HepG2 (cell line): ENCODE data around the gene LCN2. TPM values are rescaled to one million over a fixed set of nuclear protein-coding genes. Genes with fewer than 3 reads are reported as not detected.
A peak's percentile ranks its signal among the peaks of the same experiment; 100 is the strongest.

Experiments used
- AHDC1 ChIP-seq: sonication (generic); formaldehyde crosslinking; IDR thresholded peaks from 2 replicates; pipeline ENCODE4 v1.5.1; 2020; ENCODE audit warnings: mild to moderate bottlenecking, missing genetic modification reagents, borderline replicate concordance
- HOXA7 ChIP-seq: sonication (generic); formaldehyde crosslinking; IDR thresholded peaks from 2 replicates; pipeline ENCODE4 v1.8.1; 2022; ENCODE audit warnings: mild to moderate bottlenecking, missing genetic modification reagents, moderate library complexity
- KLF9 ChIP-seq: IDR thresholded peaks from 2 replicates; pipeline ENCODE4 v1.6.1; 2016; ENCODE audit warnings: low read depth
- KMT2A ChIP-seq: sonication (generic); formaldehyde crosslinking; IDR thresholded peaks from 2 replicates; pipeline ENCODE4 v1.4.0; 2020; ENCODE audit warnings: missing genetic modification reagents
- MED8 ChIP-seq: sonication (generic); formaldehyde crosslinking; IDR thresholded peaks from 2 replicates; pipeline ENCODE4 v1.8.1; 2023; ENCODE audit warnings: mild to moderate bottlenecking, missing genetic modification reagents; ENCODE audit not compliant: insufficient replicate concordance
- MTF1 ChIP-seq: sonication (generic); formaldehyde crosslinking; IDR thresholded peaks from 2 replicates; pipeline ENCODE4 v1.5.0; 2020; ENCODE audit warnings: missing genetic modification reagents
- RBFOX2 ChIP-seq: fragments of 200-400 bp; formaldehyde crosslinking; IDR thresholded peaks from 2 replicates; pipeline ENCODE4 v1.6.1; 2017; ENCODE audit warnings: low read depth, mild to moderate bottlenecking, low read length
- RXRA ChIP-seq: sonication (generic); formaldehyde crosslinking; IDR thresholded peaks from 2 replicates; pipeline ENCODE4 v1.5.1; 2020; ENCODE audit warnings: missing genetic modification reagents
- UBTF ChIP-seq: sonication (generic); formaldehyde crosslinking; IDR thresholded peaks from 2 replicates; pipeline ENCODE4 v1.4.0; 2020; ENCODE audit warnings: mild to moderate bottlenecking, missing genetic modification reagents
- WIZ ChIP-seq: sonication (generic); formaldehyde crosslinking; IDR thresholded peaks from 2 replicates; pipeline ENCODE4 v1.5.1; 2020; ENCODE audit warnings: mild to moderate bottlenecking, missing genetic modification reagents
- ZNF451 ChIP-seq: sonication (generic); formaldehyde crosslinking; IDR thresholded peaks from 2 replicates; pipeline ENCODE4 v1.5.0; 2020; ENCODE audit warnings: mild to moderate bottlenecking, missing genetic modification reagents
- ZNF543 ChIP-seq: sonication (generic); formaldehyde crosslinking; IDR thresholded peaks from 2 replicates; pipeline ENCODE4 v1.4.0; 2020; ENCODE audit warnings: mild to moderate bottlenecking, missing genetic modification reagents
- ZNF574 ChIP-seq: sonication (generic); formaldehyde crosslinking; IDR thresholded peaks from 2 replicates; pipeline ENCODE4 v1.4.0; 2020; ENCODE audit warnings: missing genetic modification reagents
- ZNF674 ChIP-seq: sonication (generic); formaldehyde crosslinking; IDR thresholded peaks from 2 replicates; pipeline ENCODE4 v1.5.0; 2020; ENCODE audit warnings: low read depth, mild to moderate bottlenecking, missing genetic modification reagents
- polyA plus RNA-seq, 8 experiments: library from polyadenylated mRNA; depleted of rRNA in 3 of 8; stranded (reverse) in 7 of 8; unstranded in 1 of 8; fragments of >200 nt; fragmentation: Illumina TruSeq in 4 of 8; extraction: Trizol in 4 of 8; gene quantifications; 2 replicates each; pipeline versions ENCODE4 v1.2.1 to v1.2.3, GENCODE V29; 2011 to 2016; ENCODE audit warnings: low read depth in 4 of 8, missing spikeins in 1 of 8, mixed read lengths in 1 of 8; ENCODE audit not compliant: insufficient read depth in 1 of 8
- total RNA-seq, 5 experiments: library from RNA; depleted of rRNA; stranded (reverse); fragments of >200 nt; fragmentation: Illumina TruSeq; extraction: Trizol; gene quantifications; 2 replicates each; pipeline ENCODE4 v1.2.3, GENCODE V29; 2016; ENCODE audit warnings: low read depth in 1 of 5
- TF ChIP-seq, protein P1 (sequence below): sonication (generic); formaldehyde crosslinking; IDR thresholded peaks from 2 replicates; pipeline ENCODE4 v1.8.1; 2023; ENCODE audit warnings: missing genetic modification reagents, inconsistent platforms, borderline replicate concordance

The LCN2 gene
- total and polyA plus RNA-seq, 2 of the 13 experiments (the other 11 are each of a cell fraction or from before 2014, with no cell fraction given) = 0.38 to 1.4 TPM

DNA sequence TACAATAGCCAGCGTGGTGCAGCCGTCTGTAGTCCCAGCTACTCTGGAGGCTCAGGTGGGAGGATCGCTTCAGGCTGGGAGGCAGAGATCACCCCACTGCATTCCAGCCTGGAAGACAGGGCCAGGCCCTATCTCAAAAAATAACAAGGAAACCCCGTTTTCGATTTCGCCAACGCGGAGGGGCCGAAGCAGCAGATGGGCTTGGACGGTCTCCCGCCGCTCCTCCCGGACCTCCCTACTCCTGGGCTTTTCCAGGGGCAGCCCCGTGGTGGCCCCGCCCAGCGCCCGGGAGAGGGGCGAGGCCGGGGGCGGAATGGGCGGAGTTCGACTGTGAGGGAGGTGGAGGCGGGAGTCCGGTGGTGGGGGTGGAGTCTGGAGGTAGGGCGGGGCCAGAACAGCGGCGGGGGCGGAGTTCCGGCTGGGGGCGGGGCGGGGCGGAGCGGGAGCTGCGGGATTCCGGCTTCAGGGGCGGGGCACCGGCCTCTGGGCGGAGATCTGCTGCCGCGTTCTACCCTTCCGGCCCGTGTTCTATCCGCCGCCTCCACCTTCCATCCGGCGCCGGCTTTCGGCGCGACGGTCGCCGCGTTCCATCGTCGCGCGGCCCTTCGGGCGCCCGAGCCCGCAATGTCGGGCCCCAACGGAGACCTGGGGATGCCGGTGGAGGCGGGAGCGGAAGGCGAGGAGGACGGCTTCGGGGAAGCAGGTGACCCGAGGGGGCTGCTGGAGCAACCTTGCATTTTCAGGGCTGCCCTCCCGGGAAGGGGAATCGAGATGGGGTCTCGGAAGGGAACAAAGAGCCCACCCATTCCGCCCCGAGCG, 10.7 kb downstream of the LCN2 start, which contains the start of gene BBLN (continued):
- 0 out of 2 replicates have a peak, but pooled peaks have one; percentile 37 for TF ChIP-seq WIZ
- TF ChIP-seq HOXA7 (CRISPR knock-in tag) = no peak
- peak; percentile 32; the same call in 1 of the 2 replicates for TF ChIP-seq RXRA
- TF ChIP-seq ZNF574 (CRISPR knock-in tag) = peak; percentile 75
- no peak for TF ChIP-seq KLF9
- 0 out of 2 replicates have a peak, but pooled peaks have one; percentile 53 for TF ChIP-seq ZNF543 (CRISPR knock-in tag)
- peak; percentile 78 for TF ChIP-seq RBFOX2
- peak; percentile 18; the same call in 1 of the 2 replicates for TF ChIP-seq KMT2A
- peak; percentile 50 for TF ChIP-seq MED8 (CRISPR knock-in tag)
- no peak for TF ChIP-seq MTF1 (CRISPR knock-in tag)
- TF ChIP-seq AHDC1 (CRISPR knock-in tag) = no peak
- TF ChIP-seq, protein P1, sequence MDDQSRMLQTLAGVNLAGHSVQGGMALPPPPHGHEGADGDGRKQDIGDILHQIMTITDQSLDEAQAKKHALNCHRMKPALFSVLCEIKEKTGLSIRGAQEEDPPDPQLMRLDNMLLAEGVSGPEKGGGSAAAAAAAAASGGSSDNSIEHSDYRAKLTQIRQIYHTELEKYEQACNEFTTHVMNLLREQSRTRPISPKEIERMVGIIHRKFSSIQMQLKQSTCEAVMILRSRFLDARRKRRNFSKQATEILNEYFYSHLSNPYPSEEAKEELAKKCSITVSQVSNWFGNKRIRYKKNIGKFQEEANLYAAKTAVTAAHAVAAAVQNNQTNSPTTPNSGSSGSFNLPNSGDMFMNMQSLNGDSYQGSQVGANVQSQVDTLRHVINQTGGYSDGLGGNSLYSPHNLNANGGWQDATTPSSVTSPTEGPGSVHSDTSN (CRISPR knock-in tag) = no peak
- TF ChIP-seq ZNF674 = no peak
- peak; percentile 39; the same call in 1 of the 2 replicates for TF ChIP-seq ZNF451 (CRISPR knock-in tag)
- peak; percentile 70 for TF ChIP-seq UBTF
